Embryonic facial prominence (tissue), 1 donor: ENCODE data around the gene ACACB.

Source experiments
- DNase-seq: peaks from one replicate; pipeline ENCODE4 v3.0.0-alpha.2; 2016; ENCODE audit errors: extremely low spot score

The ACACB gene

DNA sequence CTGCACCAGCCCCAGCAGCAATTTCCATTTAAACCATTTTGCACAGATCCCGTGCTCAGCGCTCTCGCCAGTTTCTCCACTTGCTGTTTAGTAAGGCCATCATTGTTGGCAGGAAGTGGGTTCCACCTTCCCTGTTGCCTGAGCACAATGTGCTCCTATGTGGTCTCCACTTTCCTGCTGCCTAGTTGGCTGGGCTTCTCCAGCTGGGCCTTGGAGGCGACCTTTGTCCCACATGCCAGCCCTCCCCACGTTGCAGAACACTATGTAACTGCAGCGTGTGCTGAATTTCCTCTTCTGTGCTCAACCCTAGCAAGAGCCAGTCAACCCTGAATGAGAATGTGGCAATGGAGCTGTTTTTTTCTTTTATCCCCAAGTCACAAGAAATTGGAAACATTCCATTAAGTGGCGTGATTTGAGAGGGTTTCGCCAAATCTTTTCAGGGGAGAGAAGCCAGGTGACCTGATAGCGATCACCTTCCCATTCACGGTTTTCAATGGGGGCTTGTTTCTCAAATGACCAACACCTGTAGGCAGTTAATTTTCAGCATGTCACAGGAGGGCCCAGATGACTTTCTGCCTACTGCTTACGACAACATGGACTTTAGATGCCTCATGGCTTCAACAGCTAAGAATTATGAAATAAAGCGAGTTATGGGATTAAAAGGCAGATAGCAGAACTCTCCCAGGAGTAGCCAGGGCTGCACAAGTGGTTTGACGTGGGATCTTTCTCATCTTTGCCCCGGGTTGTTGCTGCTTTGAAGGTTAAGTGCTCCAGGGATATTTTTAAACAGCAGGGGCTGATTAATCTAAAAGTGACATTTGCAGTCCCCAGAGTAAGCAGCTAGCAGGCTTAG, at the start of gene ACACB:
ACACB (plus strand) TSS at position 830 of the 853 bp plus-strand sequence. CDS start 22,819 bp downstream, outside the sequence.
- DNase-seq, result no peak

GRCh38 chr12:109069307-109070271, 46.8 kb upstream of the ACACB start:
- no peak for DNase-seq

DNA sequence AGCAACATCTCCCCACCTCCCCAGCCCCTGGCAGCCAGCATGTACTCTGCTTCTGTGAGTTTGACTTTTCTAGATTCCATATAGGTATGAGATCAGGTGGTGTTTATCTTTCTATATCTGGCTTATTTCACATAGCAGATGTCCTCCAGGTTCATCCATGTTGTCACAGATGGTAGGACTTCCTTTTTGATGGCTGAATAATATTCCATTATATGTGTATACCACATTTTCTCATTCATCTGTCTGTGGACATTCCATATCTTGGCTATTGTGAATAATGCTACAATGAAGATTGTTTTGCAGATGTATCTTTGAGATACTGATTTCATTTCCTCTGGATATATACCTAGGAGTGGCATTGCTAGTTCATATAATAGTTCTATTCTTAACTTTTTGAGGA, 41.5 kb upstream of the ACACB start:
- DNase-seq, result no peak

GRCh38 chr12:109082751-109083150, 33.6 kb upstream of the ACACB start:
- DNase-seq, result no peak

DNA sequence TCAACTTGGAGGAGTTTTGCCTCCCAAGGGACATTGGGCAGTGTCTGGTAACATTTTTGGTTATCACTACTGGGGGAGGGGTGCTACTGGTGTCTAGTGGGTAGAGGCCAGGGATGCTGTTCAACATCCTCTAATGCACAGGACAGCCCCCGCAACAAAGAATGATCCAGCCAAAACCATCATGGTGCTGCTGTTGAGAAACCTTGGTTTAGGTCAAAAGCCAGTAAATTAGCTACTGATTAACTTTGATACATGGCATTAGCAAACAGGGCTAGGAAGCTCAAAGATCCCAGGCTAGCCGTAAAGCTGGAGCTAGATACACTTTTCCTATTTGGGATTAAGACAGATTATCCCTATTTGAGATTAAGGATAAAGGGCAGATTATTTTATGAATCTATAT, 32.0 kb upstream of the ACACB start:
- DNase-seq, result no peak

DNA sequence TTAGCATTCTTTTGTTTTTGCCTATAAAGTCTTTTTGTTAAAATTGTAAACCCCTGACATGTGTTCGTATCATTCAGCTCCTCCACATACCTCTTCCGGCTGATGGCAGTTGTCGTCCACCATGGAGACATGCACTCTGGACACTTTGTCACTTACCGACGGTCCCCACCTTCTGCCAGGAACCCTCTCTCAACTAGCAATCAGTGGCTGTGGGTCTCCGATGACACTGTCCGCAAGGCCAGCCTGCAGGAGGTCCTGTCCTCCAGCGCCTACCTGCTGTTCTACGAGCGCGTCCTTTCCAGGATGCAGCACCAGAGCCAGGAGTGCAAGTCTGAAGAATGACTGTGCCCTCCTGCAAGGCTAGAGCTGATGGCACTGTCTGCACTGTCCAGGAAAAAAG, 30.8 kb upstream of the ACACB start:
- DNase-seq, result no peak

DNA sequence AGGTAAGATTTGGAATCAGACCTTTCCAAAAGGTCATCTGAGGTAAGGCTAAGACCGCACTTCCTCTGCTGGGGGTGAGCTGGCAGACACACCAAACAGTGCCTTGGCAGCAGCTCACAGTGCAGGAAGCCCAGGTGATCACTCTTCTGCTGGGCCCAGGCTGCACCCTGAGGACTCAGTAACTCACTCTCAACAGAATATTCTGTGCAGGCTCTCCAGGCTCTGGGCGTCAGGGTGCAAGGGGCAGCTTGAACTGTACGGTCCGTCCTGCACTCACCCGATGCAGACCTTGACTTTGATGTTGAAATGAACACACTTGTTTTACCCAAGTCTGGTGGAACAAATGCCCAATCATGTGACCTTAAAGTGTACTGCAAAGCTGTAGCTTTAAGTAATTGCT, 29.1 kb upstream of the ACACB start:
- no peak for DNase-seq

DNA sequence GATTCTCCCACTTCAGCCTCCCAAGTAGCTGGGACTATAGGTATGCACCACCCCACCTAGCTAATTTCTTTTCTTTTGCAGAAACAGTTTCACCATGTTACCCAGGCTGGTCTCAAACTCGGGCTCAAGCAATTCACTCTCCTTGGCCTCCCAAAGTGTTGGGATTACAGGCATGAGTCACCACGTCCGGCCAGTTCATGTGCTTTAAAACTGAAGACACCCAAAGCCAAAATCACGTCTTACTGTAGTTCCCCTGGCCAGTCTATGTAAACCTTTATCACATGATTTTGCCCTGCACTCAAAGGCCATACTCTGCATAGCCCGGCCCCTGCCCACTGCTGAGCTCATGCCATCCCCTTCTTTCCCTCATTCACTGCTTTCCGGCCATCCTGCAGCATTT, 27.6 kb upstream of the ACACB start:
- no peak for DNase-seq

- DNase-seq, result no peak
These were observed 26.7 kb upstream of the ACACB start for GRCh38 chr12:109089683-109090082.

GRCh38 chr12:109092497-109093021, 23.8 kb upstream of the ACACB start:
- DNase-seq, result no peak

- DNase-seq, result peak; percentile 91
These were observed 23.1 kb upstream of the ACACB start, which contains the start of gene ALKBH2 for GRCh38 chr12:109093022-109093918. ALKBH2 (minus strand) TSS chr12:109093472; CDS start chr12:109092786, 686 bp downstream.

- DNase-seq, result no peak
These were observed 19.3 kb upstream of the ACACB start for GRCh38 chr12:109097140-109097434.

GRCh38 chr12:109097435-109098182, 18.8 kb upstream of the ACACB start, which contains the start of gene UNG:
UNG (plus strand) TSS chr12:109097597; CDS start chr12:109097680, 83 bp downstream.
- DNase-seq, result peak; percentile 88

GRCh38 chr12:109098183-109098604, 18.2 kb upstream of the ACACB start:
- no peak for DNase-seq

DNA sequence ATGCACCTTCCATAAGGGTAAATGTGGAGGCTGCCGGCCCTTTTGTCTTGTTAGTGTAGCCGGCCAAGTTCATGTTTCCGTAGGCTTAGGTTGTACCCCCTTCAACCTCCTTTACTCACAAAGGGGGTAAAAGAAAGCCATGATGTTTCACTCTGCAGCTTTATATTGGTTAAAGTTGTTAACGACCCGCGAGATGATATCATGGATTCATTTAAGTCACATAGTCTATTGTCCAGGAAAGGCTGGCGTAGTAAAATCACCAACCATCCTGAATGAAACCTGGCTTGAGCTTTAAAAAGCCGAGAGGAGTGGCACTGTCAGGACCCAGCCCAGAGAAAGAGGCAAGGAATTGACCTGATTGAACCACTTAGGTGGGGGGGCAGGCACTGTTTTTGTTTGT, 17.7 kb upstream of the ACACB start:
- no peak for DNase-seq

GRCh38 chr12:109099431-109100020, 16.9 kb upstream of the ACACB start:
- DNase-seq, result no peak

DNA sequence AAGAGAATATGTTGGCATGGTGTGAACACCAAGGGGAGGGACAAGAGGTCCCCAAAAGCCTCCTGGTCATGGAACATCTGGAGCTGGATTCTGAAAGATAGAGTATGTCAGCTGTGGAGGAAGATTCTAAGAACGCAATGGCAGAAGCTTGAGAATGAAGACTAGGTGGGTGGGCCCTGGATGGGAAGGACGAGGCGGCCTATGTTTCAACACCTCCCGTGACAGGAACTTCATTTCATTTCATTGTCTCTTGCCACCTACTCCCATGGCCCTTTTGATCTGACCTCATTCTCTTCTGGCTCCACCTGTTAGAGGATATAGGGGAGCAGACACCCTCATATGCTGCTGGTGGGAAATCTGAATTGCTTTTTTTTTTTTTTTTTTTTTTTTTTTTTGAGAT, 15.6 kb upstream of the ACACB start:
- DNase-seq, result no peak

GRCh38 chr12:109102491-109102890, 13.9 kb upstream of the ACACB start:
- DNase-seq, result no peak

DNA sequence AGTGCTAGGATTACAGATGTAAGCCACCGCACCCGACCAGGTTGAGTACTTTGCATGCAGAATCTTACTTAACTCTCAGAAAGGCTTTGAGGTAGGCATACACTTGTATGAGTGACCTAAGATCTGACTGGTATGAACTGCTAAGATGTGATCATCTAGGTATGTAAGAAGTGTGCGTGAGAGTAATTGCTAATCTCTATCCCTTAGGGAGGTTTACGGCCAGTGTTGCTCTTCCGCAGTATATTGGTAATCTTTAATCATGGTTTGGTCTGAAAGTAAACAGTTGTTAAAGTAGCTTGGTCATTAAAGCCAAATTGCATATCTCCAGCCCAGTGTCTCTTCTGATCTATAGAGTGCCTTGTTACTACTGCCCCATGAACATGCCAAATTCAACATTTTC, 11.2 kb upstream of the ACACB start:
- DNase-seq, result no peak

DNA sequence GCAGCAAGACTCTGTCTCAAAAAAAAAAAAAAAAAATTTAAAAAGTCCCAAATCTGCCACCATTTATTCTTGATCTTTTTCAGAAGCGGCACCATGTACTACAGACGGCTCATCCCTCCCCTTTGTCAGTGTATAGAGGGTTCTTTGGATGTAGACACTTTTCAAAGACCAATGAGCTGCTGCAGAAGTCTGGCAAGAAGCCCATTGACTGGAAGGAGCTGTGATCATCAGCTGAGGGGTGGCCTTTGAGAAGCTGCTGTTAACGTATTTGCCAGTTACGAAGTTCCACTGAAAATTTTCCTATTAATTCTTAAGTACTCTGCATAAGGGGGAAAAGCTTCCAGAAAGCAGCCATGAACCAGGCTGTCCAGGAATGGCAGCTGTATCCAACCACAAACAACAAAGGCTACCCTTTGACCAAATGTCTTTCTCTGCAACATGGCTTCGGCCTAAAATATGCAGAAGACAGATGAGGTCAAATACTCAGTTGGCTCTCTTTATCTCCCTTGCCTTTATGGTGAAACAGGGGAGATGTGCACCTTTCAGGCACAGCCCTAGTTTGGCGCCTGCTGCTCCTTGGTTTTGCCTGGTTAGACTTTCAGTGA, 6.5 kb upstream of the ACACB start:
- DNase-seq, result no peak
